HG03558 (cell line): ENCODE data around the gene SMAD9.
"Not testable (repeated sequence)": the region's sequence is repeated elsewhere in the genome, so short reads cannot be mapped to it uniquely, and the experiment has no call there.

Experiments used
- ATAC-seq: cut with Tn5 transposase; IDR thresholded peaks from one replicate; pipeline ENCODE4 v1.9.1; 2021; ENCODE audit warnings: moderate number of reproducible peaks; ENCODE audit not compliant: unreplicated experiment; ENCODE audit errors: extremely low read depth

Gene SMAD9

GRCh38 chr13:36912973-36913372 lies 7.1 kb downstream of the SMAD9 start:
- ATAC-seq = no peak

DNA sequence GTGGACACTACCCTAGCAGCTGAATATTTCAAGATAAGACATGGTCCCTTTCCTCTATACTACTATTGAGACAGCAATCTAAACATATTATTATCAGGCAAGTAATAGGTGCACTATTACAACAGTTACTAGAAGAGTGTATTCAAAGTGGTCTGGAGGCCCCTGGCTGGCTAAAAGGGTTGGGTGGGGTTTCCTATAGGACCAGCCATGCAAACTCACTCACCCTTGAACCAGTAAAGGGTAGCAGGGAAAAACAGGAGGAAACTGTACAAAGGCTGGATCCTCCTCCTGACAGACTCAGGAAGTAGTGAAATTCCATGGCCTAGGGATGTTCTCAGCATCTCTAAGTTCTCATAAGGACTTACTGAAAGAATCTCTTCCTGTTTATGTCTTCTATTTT lies 7.7 kb downstream of the SMAD9 start:
- no peak for ATAC-seq

- no peak for ATAC-seq
Measured at GRCh38 chr13:36910545-36910944, 9.5 kb downstream of the SMAD9 start.

GRCh38 chr13:36907821-36908220 lies 12.2 kb downstream of the SMAD9 start:
- ATAC-seq = no peak

DNA sequence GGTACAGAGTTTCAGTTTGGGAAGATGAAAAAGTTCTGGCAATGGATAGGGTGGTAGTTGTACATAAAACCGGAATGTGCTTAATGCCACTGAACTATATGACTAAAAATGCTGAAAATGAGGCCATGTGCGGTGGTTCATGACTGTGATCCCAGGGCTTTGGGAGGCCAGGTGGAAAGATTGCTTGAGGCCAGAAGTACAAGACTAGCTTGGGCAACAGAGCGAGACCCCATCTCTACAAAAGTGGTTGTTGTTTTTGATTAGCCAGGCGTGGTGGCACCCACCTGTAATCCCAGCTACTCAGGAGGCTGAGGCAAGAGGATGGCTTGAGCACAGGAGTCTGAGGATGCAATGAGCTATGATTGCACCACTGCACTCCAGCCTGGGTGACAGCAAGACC lies 12.8 kb downstream of the SMAD9 start:
- ATAC-seq = no peak

DNA sequence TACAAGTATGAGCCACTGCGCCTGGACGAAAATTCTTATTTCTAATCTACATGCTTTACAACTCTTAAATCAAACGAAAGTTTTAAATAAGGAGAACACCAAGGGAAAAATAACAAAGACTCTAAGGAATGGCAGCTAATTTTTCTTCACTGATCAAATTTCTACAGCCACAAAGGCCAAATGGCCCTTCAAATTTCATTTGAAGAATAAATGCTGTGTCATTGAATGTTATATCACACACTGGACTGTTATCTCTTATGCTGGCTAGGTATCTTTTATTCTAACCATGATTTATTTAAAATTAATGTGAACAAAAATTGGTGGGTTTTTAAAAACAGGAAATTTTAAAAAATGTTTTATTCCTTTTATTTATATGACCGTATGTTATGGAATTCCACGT lies 14.1 kb downstream of the SMAD9 start:
- no peak for ATAC-seq

- no peak for ATAC-seq
Measured at GRCh38 chr13:36903925-36904595, 16.0 kb downstream of the SMAD9 start.

DNA sequence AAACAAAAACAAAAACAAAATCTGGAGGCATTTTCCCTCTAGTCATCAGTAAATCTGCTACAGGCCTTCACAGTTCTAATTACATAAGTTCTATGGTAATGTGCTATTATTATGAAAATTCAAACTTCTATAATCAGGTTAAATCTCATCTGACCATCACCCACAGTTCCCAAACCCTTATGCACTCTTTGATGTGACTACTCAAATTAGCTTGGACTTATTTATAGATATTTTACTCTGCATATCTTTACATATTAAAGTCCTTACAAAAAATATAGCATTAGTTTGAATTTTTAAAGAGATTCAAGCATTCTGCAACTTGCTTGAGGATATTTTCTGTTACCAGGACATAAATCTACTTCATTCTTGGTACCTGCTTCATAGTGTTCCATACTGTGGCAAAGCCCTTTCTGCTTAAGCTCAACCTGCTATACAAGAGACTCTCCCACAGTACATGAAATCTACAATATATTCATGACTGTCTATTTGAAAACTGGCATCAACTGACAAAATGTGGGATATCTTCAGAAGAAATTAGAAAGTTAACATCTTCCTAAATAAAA lies 22.9 kb downstream of the SMAD9 start:
- ATAC-seq = no peak

DNA sequence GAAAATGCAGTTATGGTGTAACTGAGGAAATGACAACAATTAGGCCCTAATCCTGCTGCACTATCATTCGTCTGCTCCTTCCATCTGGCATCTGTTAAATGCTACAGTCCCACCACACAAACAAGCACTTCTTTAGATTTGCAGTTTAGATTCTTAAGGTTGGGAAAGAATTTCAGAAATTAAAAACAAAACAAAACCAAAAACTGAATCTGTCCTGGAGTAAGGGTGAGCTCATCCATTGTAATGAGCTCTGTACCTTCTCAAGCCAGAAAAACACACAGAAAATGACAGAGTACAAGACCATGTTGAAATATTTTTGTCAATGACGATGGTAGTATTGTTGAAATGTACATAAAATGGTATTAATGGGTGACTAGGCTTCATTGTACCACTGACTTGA lies 28.3 kb downstream of the SMAD9 start:
- ATAC-seq = no peak

- no peak for ATAC-seq
Measured at GRCh38 chr13:36888645-36889044, 31.4 kb downstream of the SMAD9 start.

- no peak for ATAC-seq
Measured at GRCh38 chr13:36887758-36888521, 32.1 kb downstream of the SMAD9 start.

- no peak for ATAC-seq
Measured at GRCh38 chr13:36885901-36886300, 34.1 kb downstream of the SMAD9 start.

DNA sequence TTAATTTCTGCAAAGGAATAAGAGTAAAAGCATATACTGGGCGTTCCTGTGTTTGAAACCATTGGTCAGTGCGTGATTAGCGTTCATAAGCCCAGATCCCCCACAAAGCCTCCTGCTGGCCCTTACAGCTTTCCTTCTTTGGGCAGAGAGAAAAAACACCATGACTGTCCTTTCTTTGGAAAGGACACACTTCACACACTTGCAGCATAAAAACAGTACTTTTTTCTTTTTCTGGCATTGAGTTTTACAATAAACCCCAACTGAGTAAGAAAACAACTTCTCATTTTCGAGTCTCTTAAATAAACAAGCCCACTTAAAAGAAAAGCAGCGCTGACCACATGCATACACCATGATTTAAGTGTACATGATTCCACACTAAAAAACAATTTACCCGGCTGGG lies 35.8 kb downstream of the SMAD9 start:
- ATAC-seq = no peak

DNA sequence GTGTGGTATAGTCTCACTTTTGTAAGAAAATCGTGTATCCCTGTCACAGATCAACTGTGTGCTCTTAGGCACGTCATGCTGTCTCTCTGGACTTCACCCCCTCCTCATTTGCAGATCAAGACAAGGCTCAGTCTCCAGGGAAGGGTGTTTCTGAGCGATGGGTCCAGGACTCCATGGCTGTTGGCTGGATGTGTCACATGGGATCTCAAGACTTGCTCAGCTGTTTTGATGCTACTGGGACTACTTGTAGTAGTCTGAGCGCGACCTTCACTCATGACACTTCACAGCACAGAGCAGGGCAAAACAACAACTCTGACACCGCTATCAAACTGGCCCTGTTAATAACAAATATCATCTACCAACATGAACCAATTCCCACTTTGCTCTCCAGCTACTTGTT lies 36.2 kb downstream of the SMAD9 start:
- no peak for ATAC-seq

DNA sequence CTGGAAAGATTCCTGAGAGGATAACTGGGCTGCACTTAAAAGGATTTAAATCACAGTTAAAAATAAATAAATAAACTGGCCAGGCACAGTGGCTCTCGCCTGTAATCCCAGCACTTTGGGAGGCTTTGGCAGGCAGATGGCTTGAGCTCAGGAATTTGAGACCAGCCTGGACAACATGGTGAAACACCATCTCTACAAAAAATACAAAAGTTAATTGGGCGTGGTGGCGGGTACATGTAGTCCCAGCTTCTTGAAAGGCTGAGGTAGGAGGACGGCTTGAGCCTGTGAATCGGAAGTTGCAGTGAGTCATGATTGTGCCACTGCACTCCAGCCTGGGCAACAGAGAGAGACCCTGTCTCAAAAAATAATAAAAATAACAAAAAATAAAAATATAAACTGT lies 36.6 kb downstream of the SMAD9 start:
- not testable (repeated sequence) for ATAC-seq

- no peak for ATAC-seq
Measured at GRCh38 chr13:36882829-36883390, 37.1 kb downstream of the SMAD9 start.

- no peak for ATAC-seq
Measured at GRCh38 chr13:36880961-36881360, 39.1 kb downstream of the SMAD9 start.

DNA sequence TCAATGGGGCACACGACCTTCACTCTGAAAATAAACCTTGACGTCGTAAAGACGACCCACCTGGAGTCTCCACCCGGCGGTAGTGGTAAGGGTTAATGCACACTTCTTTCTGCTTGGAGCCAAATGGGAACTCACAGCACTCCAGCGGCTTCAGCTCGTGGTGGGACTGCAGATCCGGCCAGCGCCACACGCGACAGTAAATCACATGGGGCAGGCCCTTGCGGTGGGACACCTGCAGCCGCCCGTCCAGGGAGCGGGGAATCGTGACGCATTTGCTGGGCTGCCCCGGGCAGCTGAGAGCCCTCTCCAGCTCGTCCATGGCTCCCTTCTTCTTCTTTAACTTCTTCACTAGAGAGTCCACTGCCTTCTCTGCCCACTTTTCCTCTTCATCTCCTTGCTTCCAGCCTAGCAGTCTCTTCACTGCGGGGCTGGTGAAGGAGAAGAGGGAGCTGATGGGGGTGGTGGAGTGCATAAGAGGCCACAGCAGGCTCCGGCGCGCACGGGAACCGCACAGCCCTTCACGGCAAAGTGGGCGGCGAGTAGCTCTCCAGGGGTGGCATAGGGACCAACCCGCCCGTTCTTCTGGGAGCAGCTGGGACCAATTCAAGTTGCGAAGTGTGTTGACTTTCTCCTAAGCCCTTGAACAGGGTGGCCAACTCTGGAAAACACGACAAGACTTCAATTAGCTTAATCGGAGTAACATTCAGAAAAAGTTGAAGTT lies 40.7 kb downstream of the SMAD9 start:
- no peak for ATAC-seq

GRCh38 chr13:36875961-36876360 lies 44.1 kb downstream of the SMAD9 start:
- no peak for ATAC-seq

- ATAC-seq = no peak
Measured at GRCh38 chr13:36875431-36875830, 44.6 kb downstream of the SMAD9 start.

- no peak for ATAC-seq
Measured at GRCh38 chr13:36872621-36873020, 47.4 kb downstream of the SMAD9 start.
